ENCODE data around the gene FUT2.

FUT2 gene

DNA sequence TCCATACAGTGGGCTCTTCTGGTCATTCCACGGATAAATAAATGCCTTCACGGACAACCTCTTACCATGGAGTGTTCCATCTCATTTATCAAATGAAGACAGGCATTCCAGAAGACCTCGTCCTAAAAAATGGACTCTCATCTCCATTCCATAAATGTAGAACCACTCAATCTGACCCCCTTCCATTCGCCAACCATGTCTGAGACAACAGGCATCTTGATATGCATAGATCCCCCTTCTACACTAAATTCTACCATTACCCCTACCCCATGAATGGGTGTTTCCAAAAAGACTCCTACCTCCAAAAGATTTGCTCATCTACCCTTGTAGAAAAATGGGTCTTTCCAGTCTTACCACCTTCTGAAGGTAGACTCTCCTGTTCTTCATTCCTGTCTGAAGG lies 35.7 kb downstream of the FUT2 start:
- FAIRE-seq = no peak

DNA sequence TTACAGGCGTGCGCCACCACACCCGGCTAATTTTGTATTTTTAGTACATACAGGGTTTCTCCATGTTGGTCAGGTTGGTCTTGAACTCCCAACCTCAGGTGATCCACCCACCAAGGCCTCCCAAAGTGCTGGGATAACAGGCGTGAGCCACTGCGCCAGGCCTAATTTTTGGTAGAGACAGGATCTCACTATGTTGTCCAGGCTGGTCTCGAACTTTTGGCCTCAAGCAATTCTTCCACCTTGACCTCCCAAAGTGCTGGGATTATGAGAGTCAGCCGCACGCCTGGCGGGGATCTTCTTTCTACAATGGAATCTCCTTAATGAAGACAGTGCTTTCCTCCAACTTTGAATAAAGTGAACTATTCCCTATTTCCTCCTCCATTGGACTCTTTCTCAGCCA lies 38.9 kb downstream of the FUT2 start:
- FAIRE-seq = no peak

- no peak for FAIRE-seq
Observed at GRCh38 chr19:48735031-48735615, 39.4 kb downstream of the FUT2 start.

- FAIRE-seq = no peak
Observed at GRCh38 chr19:48737360-48737998, 41.7 kb downstream of the FUT2 start.

DNA sequence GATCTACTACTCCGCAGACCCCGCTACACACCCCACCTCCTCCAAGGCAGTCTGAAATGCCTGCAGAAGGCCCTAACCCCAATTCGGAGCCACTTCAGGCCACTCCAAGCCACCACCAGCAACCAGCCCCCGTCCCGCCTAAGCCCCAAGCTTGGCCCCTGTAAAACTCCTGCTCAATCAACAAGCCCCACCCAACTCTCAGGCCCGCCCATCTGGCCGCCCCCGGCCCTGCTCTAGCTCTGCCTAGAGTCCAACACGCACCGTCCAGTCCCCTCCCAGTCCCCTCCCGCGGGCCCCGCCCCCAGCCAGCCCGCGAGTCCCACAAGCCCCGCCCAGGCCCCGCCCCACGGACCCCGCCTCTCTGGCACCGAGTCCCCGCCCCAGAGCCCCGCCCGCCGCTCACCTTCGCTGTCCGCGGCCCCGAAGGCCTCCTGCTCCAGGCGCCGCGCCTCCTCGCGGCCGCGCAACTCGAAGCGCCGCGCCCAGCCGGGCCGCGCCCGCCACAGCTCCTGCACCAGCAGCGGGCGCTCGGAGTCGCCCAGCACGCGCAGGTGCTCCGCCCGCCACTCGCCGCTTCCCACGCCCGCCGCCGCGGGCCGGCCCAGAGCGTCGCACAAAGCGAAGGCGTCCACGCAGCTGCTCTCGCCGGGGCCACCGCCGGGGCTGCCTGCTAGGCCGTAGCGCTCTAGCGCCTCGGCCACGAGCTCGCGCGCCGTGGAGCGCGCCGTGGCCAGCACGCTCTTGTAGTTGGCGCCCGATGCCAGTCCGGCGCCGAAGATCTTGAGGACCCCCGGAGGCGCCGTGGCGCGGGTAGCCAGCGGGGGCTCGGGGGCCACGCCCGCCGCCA lies 43.0 kb downstream of the FUT2 start:
- no peak for FAIRE-seq

DNA sequence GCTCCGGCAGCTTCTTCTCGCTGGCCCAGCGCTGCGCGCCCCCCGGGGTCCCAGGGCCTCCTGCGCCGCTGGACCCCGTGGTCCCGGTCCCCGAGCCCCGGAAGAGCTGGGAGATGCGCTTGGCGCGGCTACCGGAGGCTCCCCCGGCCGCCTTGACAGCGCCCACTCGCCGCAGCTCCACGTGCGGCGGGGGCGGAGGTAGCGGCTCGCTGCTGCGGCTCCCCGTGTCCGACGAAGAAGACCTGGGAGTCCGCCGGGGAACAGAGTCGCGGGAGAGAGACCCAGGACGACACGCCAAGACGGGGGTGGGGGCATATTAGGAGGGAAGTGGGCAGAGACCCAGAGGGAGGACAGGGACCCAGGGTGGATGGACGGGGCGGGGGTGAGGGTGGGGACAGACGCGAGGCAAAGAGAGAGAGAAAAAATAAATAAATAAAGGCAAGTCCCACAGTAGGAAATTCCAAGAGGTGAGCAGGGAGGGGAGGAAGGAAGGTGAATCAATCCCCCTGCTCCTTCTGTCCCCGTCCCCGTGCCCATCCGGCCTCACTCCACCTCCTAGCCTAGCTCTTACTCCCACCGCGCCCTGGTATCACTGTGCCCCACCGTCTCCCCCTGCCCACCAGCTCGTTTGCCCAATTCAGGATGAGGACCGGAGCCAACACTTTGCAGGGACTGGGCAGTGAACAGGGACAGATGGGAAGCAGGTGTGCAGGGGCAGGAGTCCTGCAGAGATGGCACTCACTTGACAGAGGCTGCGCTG lies 43.8 kb downstream of the FUT2 start:
- FAIRE-seq = no peak

GRCh38 chr19:48740164-48740972 lies 44.6 kb downstream of the FUT2 start, which contains the start of gene RASIP1:
RASIP1 (minus strand) TSS chr19:48740610; CDS start chr19:48740282, 328 bp downstream.
- FAIRE-seq = no peak

GRCh38 chr19:48741129-48741999 lies 45.6 kb downstream of the FUT2 start:
- FAIRE-seq = no peak

GRCh38 chr19:48742096-48742495 lies 46.3 kb downstream of the FUT2 start:
- no peak for FAIRE-seq

DNA sequence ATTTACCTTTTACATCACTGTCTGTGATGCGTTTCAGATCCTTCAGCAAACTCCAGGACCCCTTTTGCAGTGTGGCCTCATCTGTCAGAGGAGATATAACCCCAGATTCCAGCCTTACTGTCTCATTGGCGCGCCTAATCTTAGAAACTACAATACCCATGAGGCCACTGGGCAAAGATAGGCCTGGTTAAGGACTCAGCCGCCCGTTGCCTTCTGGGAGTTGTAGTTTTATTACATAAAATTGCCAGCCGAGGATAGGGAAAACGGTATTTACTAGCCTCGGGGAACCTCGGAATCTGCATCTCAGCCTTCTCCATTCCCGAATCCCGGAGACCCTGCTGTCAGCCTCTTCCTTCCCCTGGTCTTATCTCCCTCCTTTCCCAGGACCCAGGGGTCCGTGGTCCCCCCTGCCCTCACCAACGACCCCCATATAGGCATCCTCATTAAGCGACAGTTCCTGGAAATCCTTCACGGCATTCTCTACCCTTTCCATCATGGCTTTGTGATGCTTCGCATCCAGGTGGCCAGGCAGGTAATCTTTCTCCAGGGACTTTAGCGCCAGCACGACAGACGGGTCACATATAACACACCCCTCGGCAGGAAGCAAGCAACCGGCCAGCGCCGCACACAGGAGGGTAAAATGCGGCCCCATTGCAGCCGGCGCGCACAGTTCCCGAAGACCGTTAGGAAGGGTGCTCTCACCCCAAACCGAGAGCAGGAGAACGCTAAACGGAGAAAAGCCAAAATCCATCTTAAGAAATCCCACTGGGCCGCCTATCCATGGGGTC lies 49.6 kb downstream of the FUT2 start:
- no peak for FAIRE-seq

- no peak for FAIRE-seq
Observed at GRCh38 chr19:48746110-48746509, 50.3 kb downstream of the FUT2 start.

GRCh38 chr19:48746738-48747575 lies 51.2 kb downstream of the FUT2 start, which contains the start of gene IZUMO1:
IZUMO1 (minus strand) TSS chr19:48746909; CDS start chr19:48745859, 1,050 bp downstream.
- FAIRE-seq = no peak

DNA sequence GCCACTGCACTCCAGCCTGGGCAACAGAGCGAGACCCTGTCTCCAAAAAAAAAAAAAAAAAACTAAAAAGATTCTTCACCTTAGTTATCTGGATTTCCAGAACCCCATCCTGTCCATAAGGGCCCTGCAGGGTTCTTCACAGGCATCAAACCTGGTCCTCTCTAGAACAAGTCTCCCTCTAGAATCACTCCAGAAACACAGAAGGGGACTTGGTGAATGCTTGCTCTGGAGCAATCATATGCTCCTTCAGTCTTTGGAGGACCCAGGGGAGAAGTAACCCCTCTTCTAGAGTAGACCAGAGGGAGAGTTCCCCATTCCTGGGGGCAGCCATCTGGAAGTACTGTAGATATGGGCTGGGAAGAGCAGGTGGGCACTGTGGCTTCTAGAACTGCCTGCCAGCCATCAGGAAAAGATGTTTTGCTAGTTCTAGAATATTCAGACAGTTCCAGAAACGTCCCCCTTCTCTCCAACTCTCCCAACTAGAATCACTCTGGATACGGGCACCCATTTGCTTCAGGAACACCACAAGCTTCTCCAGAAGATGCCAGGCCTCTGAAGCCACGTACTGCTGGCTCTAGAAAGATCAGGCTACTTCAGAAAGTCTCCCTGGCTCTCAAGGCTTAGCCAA lies 53.9 kb downstream of the FUT2 start:
- no peak for FAIRE-seq

GRCh38 chr19:48750351-48750750 lies 54.6 kb downstream of the FUT2 start:
- no peak for FAIRE-seq

- FAIRE-seq = no peak
Observed at GRCh38 chr19:48750771-48751504, 55.2 kb downstream of the FUT2 start.

- no peak for FAIRE-seq
Observed at GRCh38 chr19:48751845-48752495, 56.2 kb downstream of the FUT2 start.

Measured in endometrium (tissue), 2 donors.